IMR-90 (cell line): ENCODE data around the gene DNAH6. TPM values are rescaled to one million over a fixed set of nuclear protein-coding genes. Genes with fewer than 3 reads are reported as not detected.
A peak's percentile ranks its signal among the peaks of the same experiment; 100 is the strongest.

ENCODE experiments used
- ATAC-seq: fragments of 200-7000 bp; cut with Tn5 transposase; 2 replicates; pipeline ENCODE4 v1.9.1; 2020; ENCODE audit warnings: low read depth, mild to moderate bottlenecking, moderate library complexity
- BruUV-seq: library from RNA; stranded (reverse); fragments of 400-500 nt; replicated peaks from 2 replicates; lab custom pipeline; 2021; lab: Mats Ljungman, UMichigan
- CTCF ChIA-PET: fragments of 300-600 bp; formaldehyde crosslinking; extraction: SDS; loops from one replicate; lab custom pipeline; 2021; ENCODE audit warnings: antibody characterized with exemption; lab: Yijun Ruan, JAX
- POLR2A ChIA-PET: fragments of 300-600 bp; sonication (Branson Sonifier 250); formaldehyde crosslinking; loops from one replicate; lab custom pipeline; 2022; ENCODE audit warnings: antibody characterized with exemption; ENCODE audit not compliant: unreplicated experiment; lab: Charles Lee
- DNase-seq: peaks from one replicate; pipeline ENCODE4 v3.0.0; 2013
- H2AFZ ChIP-seq: replicated peaks from 2 replicates; pipeline ENCODE3; 2013; ENCODE audit warnings: low read length, mild to moderate bottlenecking; ENCODE audit not compliant: poor library complexity
- H2AK5ac ChIP-seq: 2 replicates; pipeline ENCODE4 v1.6.1; 2013; ENCODE audit warnings: low read depth, low read length, inconsistent platforms
- H2AK9ac ChIP-seq: replicated peaks from 2 replicates; pipeline ENCODE3; 2013; ENCODE audit warnings: mild to moderate bottlenecking, low read depth, low read length, moderate library complexity; ENCODE audit not compliant: poor library complexity
- H2BK120ac ChIP-seq: 2 replicates; pipeline ENCODE4 v1.6.1; 2013; ENCODE audit warnings: low read depth, low read length, inconsistent platforms
- H2BK15ac ChIP-seq: 3 replicates; pipeline ENCODE4 v1.6.1; 2013; ENCODE audit warnings: low read depth, low read length, inconsistent platforms
- H2BK20ac ChIP-seq: 2 replicates; pipeline ENCODE4 v1.6.1; 2013; ENCODE audit warnings: low read depth, mild to moderate bottlenecking, inconsistent platforms, low read length, moderate library complexity
- H2BK5ac ChIP-seq: 2 replicates; pipeline ENCODE4 v1.6.1; 2013; ENCODE audit warnings: mild to moderate bottlenecking, low read depth, low read length, inconsistent platforms; ENCODE audit not compliant: poor library complexity, severe bottlenecking
- H3K14ac ChIP-seq: replicated peaks from 2 replicates; pipeline ENCODE4 v1.6.1; 2013; ENCODE audit warnings: low read depth, low read length, inconsistent platforms
- H3K18ac ChIP-seq: 2 replicates; pipeline ENCODE4 v1.6.1; 2013; ENCODE audit warnings: low read depth, low read length, control low read depth
- H3K23ac ChIP-seq: 2 replicates; pipeline ENCODE4 v1.6.1; 2013; ENCODE audit warnings: low read depth, low read length, inconsistent platforms
- H3K27ac ChIP-seq: 2 replicates; pipeline ENCODE4 v1.5.1; 2013; ENCODE audit warnings: mild to moderate bottlenecking, control low read depth, low read length; ENCODE audit not compliant: insufficient read depth
- H3K27me3 ChIP-seq: 2 replicates; pipeline ENCODE4 v1.6.1; 2013; ENCODE audit warnings: low read length; ENCODE audit not compliant: control insufficient read depth, insufficient read depth
- H3K36me3 ChIP-seq: 2 replicates; pipeline ENCODE4 v1.6.1; 2013; ENCODE audit warnings: low read length, mixed read lengths; ENCODE audit not compliant: control insufficient read depth, insufficient read depth
- H3K4ac ChIP-seq: 2 replicates; pipeline ENCODE4 v1.6.1; 2013; ENCODE audit warnings: low read depth, low read length, inconsistent platforms
- H3K4me1 ChIP-seq: 2 replicates; pipeline ENCODE4 v1.6.1; 2013; ENCODE audit warnings: low read length, mixed read lengths; ENCODE audit not compliant: control insufficient read depth, insufficient read depth
- H3K4me2 ChIP-seq: 2 replicates; pipeline ENCODE4 v1.6.1; 2013; ENCODE audit warnings: low read depth, mild to moderate bottlenecking, control low read depth, low read length, moderate library complexity
- H3K4me3 ChIP-seq: 2 replicates; pipeline ENCODE4 v1.5.1; 2013; ENCODE audit warnings: low read depth, mild to moderate bottlenecking, control low read depth, low read length, moderate library complexity; ENCODE audit not compliant: insufficient read depth
- H3K56ac ChIP-seq: 2 replicates; pipeline ENCODE4 v1.6.1; 2013; ENCODE audit warnings: low read length, inconsistent platforms; ENCODE audit not compliant: insufficient read depth; ENCODE audit errors: extremely low read depth
- H3K79me1 ChIP-seq, 2 experiments: 2 replicates each; pipeline ENCODE4 v1.6.1; 2013; ENCODE audit warnings: low read length in 2 of 2, inconsistent platforms in 1 of 2, low read depth in 1 of 2
- H3K9ac ChIP-seq: 2 replicates; pipeline ENCODE4 v1.6.1; 2013; ENCODE audit warnings: low read depth, low read length, control low read depth
- H3K9me1 ChIP-seq: 2 replicates; pipeline ENCODE4 v1.6.1; 2013; ENCODE audit warnings: low read length, inconsistent platforms; ENCODE audit not compliant: insufficient read depth
- H3K9me3 ChIP-seq: 2 replicates; pipeline ENCODE4 v1.6.1; 2013; ENCODE audit warnings: low read length; ENCODE audit not compliant: control insufficient read depth, insufficient read depth
- H4K20me1 ChIP-seq: 2 replicates; pipeline ENCODE4 v1.6.1; 2013; ENCODE audit warnings: low read length, inconsistent platforms; ENCODE audit not compliant: insufficient read depth
- H4K5ac ChIP-seq: 2 replicates; pipeline ENCODE4 v1.6.1; 2013; ENCODE audit warnings: mild to moderate bottlenecking, low read depth, low read length, control low read depth
- H4K8ac ChIP-seq, 2 experiments: 2 replicates each; pipeline ENCODE4 v1.6.1; 2013; ENCODE audit warnings: low read depth in 2 of 2, low read length in 2 of 2, control low read depth in 1 of 2, inconsistent platforms in 1 of 2
- H4K91ac ChIP-seq: 2 replicates; pipeline ENCODE4 v1.6.1; 2013; ENCODE audit warnings: low read depth, low read length, inconsistent platforms; ENCODE audit not compliant: insufficient read depth
- CEBPB ChIP-seq: IDR thresholded peaks from 2 replicates; pipeline ENCODE4 v1.6.1; 2012; ENCODE audit warnings: low read depth, low read length, improper control_type of control experiment
- CHD1 ChIP-seq: IDR thresholded peaks from 2 replicates; pipeline ENCODE4 v1.6.1; 2012; ENCODE audit warnings: low read depth, low read length, improper control_type of control experiment
- FOS ChIP-seq: fragments of 150-350 bp; IDR thresholded peaks from 2 replicates; pipeline ENCODE4 v1.6.1; 2016; ENCODE audit warnings: low read depth, low read length
- MAFK ChIP-seq: IDR thresholded peaks from 2 replicates; pipeline ENCODE4 v1.6.1; 2012; ENCODE audit warnings: low read depth, low read length, improper control_type of control experiment
- MXI1 ChIP-seq: IDR thresholded peaks from 2 replicates; pipeline ENCODE4 v1.6.1; 2012; ENCODE audit warnings: low read depth, mild to moderate bottlenecking, low read length, moderate library complexity, borderline replicate concordance
- NFE2L2 ChIP-seq: fragments of 150-350 bp; IDR thresholded peaks from 2 replicates; pipeline ENCODE4 v1.6.1; 2016; ENCODE audit warnings: low read depth, mild to moderate bottlenecking, low read length
- RAD21 ChIP-seq: IDR thresholded peaks from 2 replicates; pipeline ENCODE4 v1.6.1; 2012; ENCODE audit warnings: low read length, improper control_type of control experiment
- RFX5 ChIP-seq: IDR thresholded peaks from 2 replicates; pipeline ENCODE4 v1.8.0; 2012; ENCODE audit warnings: low read depth, mild to moderate bottlenecking, low read length, moderate library complexity
- WGBS, 2 experiments: methylation state at CpG; one replicate each; pipeline versions ENCODE4 v1.1.5 to v1.1.7; 2013; ENCODE audit warnings: missing lambda C conversion rate in 2 of 2; ENCODE audit not compliant: insufficient read length in 1 of 2; ENCODE audit errors: extremely low coverage in 2 of 2; 5-methylcytosine and 5-hydroxymethylcytosine counted together
- dilution Hi-C: fragments of 300-500 bp; cut with HindIII; formaldehyde crosslinking; loops from one replicate; pipeline ENCODE4 v1.14.3; 2018; ENCODE audit warnings: low sequenced_read_pairs; ENCODE audit not compliant: unreplicated experiment
- in situ Hi-C: fragments of 300-500 bp; cut with MboI; formaldehyde crosslinking; loops from 3 replicates; pipeline ENCODE4 v1.14.3; 2019; ENCODE audit warnings: low sequenced_read_pairs, inconsistent platforms, mixed read lengths
- intact Hi-C: fragments of 100-400 bp; cut with micrococcal nuclease; formaldehyde crosslinking; loops from 2 replicates; pipeline ENCODE4 v1.10.0; 2022
- polyA plus RNA-seq, 3 experiments: library from polyadenylated mRNA; depleted of rRNA; stranded (reverse); fragments of >200 nt; gene quantifications; 2 replicates each; pipeline ENCODE4 v1.2.3, GENCODE V29; 2012; ENCODE audit warnings: low replicate concordance in 1 of 3
- total RNA-seq: library from RNA; depleted of rRNA; stranded (reverse); fragments of >200 nt; gene quantifications from 2 replicates; pipeline ENCODE4 v1.2.3, GENCODE V29; 2012
- TF ChIP-seq, protein P1 (sequence below): fragments of 150-350 bp; IDR thresholded peaks from 2 replicates; pipeline ENCODE4 v1.6.1; 2017; ENCODE audit warnings: mild to moderate bottlenecking, antibody characterized with exemption, low read length, low read depth
- TF ChIP-seq, protein P2 (sequence below): conservative IDR thresholded peaks from 2 replicates; pipeline ENCODE4 v1.5.1; 2012; ENCODE audit warnings: mild to moderate bottlenecking, low read depth, low read length, improper control_type of control experiment

DNAH6 gene
- total and polyA plus RNA-seq, 2 of the 4 experiments (the other 2 are of a cell fraction) = under 0.01 to 0.07 TPM

- no peak for TF ChIP-seq MXI1
These were observed 329.9 kb downstream of the DNAH6 start (continued) for GRCh38 chr2:84846041-84846663.

DNA sequence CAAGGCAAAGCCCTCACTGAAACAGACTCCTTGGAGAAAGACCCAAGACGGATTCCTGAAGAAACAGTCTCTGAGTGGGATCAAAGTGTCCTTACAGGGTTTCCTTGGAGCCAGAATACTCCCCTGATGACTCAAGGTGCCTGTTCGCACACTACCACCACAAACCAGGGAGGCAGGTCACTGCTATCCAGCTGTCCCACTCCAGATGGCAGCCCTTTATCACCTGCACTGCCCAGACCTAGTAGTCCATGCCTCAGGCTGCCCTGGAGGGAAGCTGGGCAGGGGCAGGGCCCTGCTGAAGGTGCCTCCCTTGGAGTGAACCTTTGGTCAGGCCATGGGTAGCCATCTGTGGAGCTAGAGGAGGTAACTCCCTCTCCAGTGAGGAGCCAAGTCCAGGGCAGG, 330.4 kb downstream of the DNAH6 start:
- in situ Hi-C loops = no loop called here
- no CpG with 5 or more reads among the region's 2 CpGs for WGBS, 2 experiments
- Histone ChIP-seq H4K20me1 (no peaks in the 10 kb centered on the region), H4K5ac (peak overlapping the region; percentile 72), H2AK5ac (peak overlapping the region; percentile 46), H3K36me3 (no peaks in the 10 kb centered on the region), H3K23ac (no peak overlapping the region), H2BK5ac (peak overlapping the region; percentile 28), H3K4ac (peak overlapping the region; percentile 36), H3K4me2 (peak overlapping the region; percentile 68; the same call in 1 of the 2 replicates), H2BK15ac (peak overlapping the region; percentile 12; the same call in 1 of the 3 replicates), H3K9me3 (no peaks in the 10 kb centered on the region), H3K9ac (no peak overlapping the region), H3K18ac (peak overlapping the region; percentile 76), H3K79me1 (peaks cover 19 to 35% of the 10 kb centered on the region in 2 experiments), H2BK120ac (peak overlapping the region; percentile 78; the same call in 1 of the 2 replicates), H3K27ac (peak overlapping the region; percentile 56), H2AK9ac (peak overlapping the region; percentile 66), H3K4me3 (no peak overlapping the region), H4K91ac (peak overlapping the region; percentile 58), H2BK20ac (peak overlapping the region; percentile 37; the same call in 1 of the 2 replicates), H2AFZ (peak overlapping the region; percentile 44), H4K8ac (peak overlapping the region; percentile 42 to 79; a peak in 3 of 4 replicates), H3K27me3 (no peaks in the 10 kb centered on the region), H3K4me1 (peaks cover 20% of the 10 kb centered on the region), H3K56ac (no peak overlapping the region), H3K9me1 (peaks cover 14% of the 10 kb centered on the region), H3K14ac (peak overlapping the region; percentile 13; the same call in 1 of the 2 replicates)
- BruUV-seq = no TSS peak
- intact Hi-C loops = no loop called here
- ChIA-PET POLR2A (no interaction called here), CTCF (interaction anchor here (1.2 kb wide), 1 partner anchor 12 kb away, joined by 3 read pairs; no protein-coding TSS in a partner anchor)
- DNase-seq (peak; percentile 78), ATAC-seq (no peak; the same call in 1 of the 2 replicates)
- dilution Hi-C loops = no loop called here
- no peak for TF ChIP-seq MAFK
- TF ChIP-seq RAD21 = no peak
- no peak for TF ChIP-seq NFE2L2
- TF ChIP-seq, protein P1, sequence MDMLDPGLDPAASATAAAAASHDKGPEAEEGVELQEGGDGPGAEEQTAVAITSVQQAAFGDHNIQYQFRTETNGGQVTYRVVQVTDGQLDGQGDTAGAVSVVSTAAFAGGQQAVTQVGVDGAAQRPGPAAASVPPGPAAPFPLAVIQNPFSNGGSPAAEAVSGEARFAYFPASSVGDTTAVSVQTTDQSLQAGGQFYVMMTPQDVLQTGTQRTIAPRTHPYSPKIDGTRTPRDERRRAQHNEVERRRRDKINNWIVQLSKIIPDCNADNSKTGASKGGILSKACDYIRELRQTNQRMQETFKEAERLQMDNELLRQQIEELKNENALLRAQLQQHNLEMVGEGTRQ = no peak
- TF ChIP-seq, protein P2, sequence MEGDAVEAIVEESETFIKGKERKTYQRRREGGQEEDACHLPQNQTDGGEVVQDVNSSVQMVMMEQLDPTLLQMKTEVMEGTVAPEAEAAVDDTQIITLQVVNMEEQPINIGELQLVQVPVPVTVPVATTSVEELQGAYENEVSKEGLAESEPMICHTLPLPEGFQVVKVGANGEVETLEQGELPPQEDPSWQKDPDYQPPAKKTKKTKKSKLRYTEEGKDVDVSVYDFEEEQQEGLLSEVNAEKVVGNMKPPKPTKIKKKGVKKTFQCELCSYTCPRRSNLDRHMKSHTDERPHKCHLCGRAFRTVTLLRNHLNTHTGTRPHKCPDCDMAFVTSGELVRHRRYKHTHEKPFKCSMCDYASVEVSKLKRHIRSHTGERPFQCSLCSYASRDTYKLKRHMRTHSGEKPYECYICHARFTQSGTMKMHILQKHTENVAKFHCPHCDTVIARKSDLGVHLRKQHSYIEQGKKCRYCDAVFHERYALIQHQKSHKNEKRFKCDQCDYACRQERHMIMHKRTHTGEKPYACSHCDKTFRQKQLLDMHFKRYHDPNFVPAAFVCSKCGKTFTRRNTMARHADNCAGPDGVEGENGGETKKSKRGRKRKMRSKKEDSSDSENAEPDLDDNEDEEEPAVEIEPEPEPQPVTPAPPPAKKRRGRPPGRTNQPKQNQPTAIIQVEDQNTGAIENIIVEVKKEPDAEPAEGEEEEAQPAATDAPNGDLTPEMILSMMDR = no peak
- no peak for TF ChIP-seq RFX5
- no peak for TF ChIP-seq CEBPB
- TF ChIP-seq FOS = 0 out of 2 replicates have a peak, but pooled peaks have one; percentile 15
- no peak for TF ChIP-seq CHD1
